Measurements from ENCODE around the gene COL15A1.

DNA sequence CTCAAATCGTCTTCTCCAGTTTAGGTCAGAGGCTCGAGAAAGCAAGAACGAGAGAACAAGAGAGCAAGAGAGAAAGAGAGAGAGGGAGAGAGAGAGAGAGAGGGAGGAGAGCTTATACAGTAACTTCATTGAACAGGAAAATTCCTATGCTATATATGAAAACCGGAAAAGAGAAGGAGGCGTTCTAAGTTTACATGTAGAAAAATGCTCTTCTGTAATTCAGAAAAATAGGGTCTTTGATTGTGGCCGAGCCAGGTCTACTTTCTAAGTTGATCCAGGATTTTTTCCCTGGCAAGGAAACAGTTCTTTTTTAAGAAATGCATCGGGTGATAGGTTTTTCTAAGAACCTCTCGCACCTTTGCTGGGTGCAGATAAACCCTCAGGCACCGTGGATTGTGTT, 29.5 kb downstream of the COL15A1 start:
- TF ChIP-seq, protein P1, sequence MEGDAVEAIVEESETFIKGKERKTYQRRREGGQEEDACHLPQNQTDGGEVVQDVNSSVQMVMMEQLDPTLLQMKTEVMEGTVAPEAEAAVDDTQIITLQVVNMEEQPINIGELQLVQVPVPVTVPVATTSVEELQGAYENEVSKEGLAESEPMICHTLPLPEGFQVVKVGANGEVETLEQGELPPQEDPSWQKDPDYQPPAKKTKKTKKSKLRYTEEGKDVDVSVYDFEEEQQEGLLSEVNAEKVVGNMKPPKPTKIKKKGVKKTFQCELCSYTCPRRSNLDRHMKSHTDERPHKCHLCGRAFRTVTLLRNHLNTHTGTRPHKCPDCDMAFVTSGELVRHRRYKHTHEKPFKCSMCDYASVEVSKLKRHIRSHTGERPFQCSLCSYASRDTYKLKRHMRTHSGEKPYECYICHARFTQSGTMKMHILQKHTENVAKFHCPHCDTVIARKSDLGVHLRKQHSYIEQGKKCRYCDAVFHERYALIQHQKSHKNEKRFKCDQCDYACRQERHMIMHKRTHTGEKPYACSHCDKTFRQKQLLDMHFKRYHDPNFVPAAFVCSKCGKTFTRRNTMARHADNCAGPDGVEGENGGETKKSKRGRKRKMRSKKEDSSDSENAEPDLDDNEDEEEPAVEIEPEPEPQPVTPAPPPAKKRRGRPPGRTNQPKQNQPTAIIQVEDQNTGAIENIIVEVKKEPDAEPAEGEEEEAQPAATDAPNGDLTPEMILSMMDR (optimal IDR thresholded peaks at IDR 0.05 in 1 of 3, IDR thresholded peaks at IDR 0.05 in 1 of 3, conservative IDR thresholded peaks at IDR 0.05 in 1 of 3; ENCODE audit: extremely low read depth in 1 of 3, insufficient read depth in 2 of 3, low read length in 3 of 3): no peak
- no peak for TF ChIP-seq EZH2 (IDR thresholded peaks at IDR 0.05; ENCODE audit: low read length)
